Breast epithelium (tissue), 4 donors: ENCODE data around the gene GRPR. TPM values are rescaled to one million over a fixed set of nuclear protein-coding genes. Genes with fewer than 3 reads are reported as not detected.
"Not testable (repeated sequence)": the region's sequence is repeated elsewhere in the genome, so short reads cannot be mapped to it uniquely, and the experiment has no call there.

Source experiments
- DNase-seq, 2 donors: peaks; one replicate each; pipeline ENCODE4 v3.0.0-alpha.2; 2019; ENCODE audit warnings: low spot score in 2 of 2
- H3K27ac ChIP-seq, 2 donors: fragments of 200-600 bp; sonication (generic) in 1 of 2; one replicate each; pipeline ENCODE4 v1.5.1; 2016 to 2019; ENCODE audit warnings: mild to moderate bottlenecking in 1 of 2
- H3K27me3 ChIP-seq, 2 donors: fragments of 200-600 bp; sonication (generic) in 1 of 2; one replicate each; pipeline versions ENCODE4 v1.5.1 to v1.6.0; 2017 to 2019; ENCODE audit warnings: control low read depth in 1 of 2, mild to moderate bottlenecking in 1 of 2
- H3K36me3 ChIP-seq: fragments of 200-600 bp; one replicate; pipeline ENCODE4 v1.5.1; 2019
- H3K4me1 ChIP-seq, 2 donors: fragments of 200-600 bp; sonication (generic); one replicate each; pipeline ENCODE4 v1.5.1; 2016 to 2019; ENCODE audit warnings: control low read depth in 1 of 2
- H3K4me3 ChIP-seq, 3 donors: fragments of 200-600 bp; sonication (generic); 1 replicate in 2 of 3; 2 replicates in 1 of 3; pipeline ENCODE4 v1.5.1; 2016 to 2019; ENCODE audit warnings: mild to moderate bottlenecking in 3 of 3, moderate library complexity in 2 of 3
- H3K9me3 ChIP-seq, 2 donors: fragments of 200-600 bp; sonication (generic) in 1 of 2; one replicate each; pipeline ENCODE4 v1.5.1; 2016 to 2019; ENCODE audit warnings: control low read depth in 1 of 2
- CTCF ChIP-seq, 3 donors: fragments of 450-650 bp; IDR thresholded peaks; one replicate each; pipeline ENCODE4 v1.5.1; 2016 to 2017; ENCODE audit warnings: antibody characterized with exemption in 3 of 3, mild to moderate bottlenecking in 3 of 3, moderate library complexity in 3 of 3
- POLR2A ChIP-seq: fragments of 450-650 bp; IDR thresholded peaks from one replicate; pipeline ENCODE4 v1.6.1; 2016; ENCODE audit warnings: antibody characterized with exemption, mild to moderate bottlenecking, moderate library complexity
- POLR2AphosphoS5 ChIP-seq, 3 donors: sonication (generic); formaldehyde crosslinking; IDR thresholded peaks; one replicate each; pipeline ENCODE4 v1.6.1; 2017; ENCODE audit warnings: antibody characterized with exemption in 3 of 3
- intact Hi-C: fragments of 100-400 bp; cut with DNase I; formaldehyde crosslinking; loops from one replicate; pipeline ENCODE4 v1.15.1; 2023; ENCODE audit warnings: low total_unique reads
- total RNA-seq, 3 donors: library from RNA; depleted of rRNA; stranded (reverse); fragments of >200 nt; gene quantifications; one replicate each; pipeline ENCODE4 v1.1.0, GENCODE V29; 2016

Gene GRPR
- total RNA-seq, 3 donors from 2014 or later = 5.3 to 6.2 TPM; not detected in 1

GRCh38 chrX:16172391-16172790 is 49.0 kb downstream of the GRPR start:
- intact Hi-C loops = no loop called here
- no peaks in the 10 kb centered on the region for H3K36me3 ChIP-seq

DNA sequence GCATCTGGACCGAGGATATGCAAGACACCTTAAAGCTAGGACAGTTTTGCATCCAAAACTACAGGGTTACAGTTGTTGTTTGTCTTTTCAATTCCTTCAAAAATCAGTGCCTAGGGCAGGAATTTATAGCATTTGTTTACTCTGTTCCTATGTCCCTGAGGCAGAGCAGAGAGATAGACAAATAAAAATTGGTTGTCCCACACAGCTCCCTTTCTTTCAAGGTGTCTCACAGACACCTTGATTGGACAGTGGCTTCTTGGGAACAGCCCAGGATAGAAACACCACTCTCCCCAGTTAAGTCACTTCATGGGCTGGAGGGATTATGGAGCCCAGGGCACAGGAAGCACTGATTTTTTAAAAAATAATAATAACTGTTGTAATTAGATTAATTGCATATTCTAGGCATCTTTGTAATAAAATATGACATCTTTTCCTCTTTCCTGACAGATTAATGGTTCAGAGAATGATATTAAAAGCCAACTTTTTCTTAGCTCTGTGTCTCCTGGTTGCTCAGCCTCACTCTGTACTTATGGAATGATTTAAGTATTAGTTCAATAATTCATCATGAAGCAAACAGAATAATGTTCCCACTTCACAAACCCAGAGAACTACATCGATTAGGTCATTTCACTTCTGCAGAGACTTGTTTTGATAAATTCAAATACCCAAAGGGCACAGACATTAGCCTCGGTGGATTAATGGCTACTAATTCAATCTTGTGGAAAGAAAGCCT is 52.1 kb downstream of the GRPR start:
- Histone ChIP-seq H3K9me3 (no peaks in the 10 kb centered on the region), H3K27me3 (peaks cover 0 to 15% of the 10 kb centered on the region in 2 donors), H3K27ac (no peak overlapping the region), H3K4me3 (no peak overlapping the region), H3K4me1 (no peaks in the 10 kb centered on the region), H3K36me3 (no peaks in the 10 kb centered on the region)
- DNase-seq = no peak
- intact Hi-C loops = no loop called here
- no peak for TF ChIP-seq POLR2A
- no peak for TF ChIP-seq POLR2AphosphoS5 (IDR thresholded peaks at IDR 0.05)
- TF ChIP-seq CTCF (IDR thresholded peaks at IDR 0.05) = no peak

More at GRCh38 chrX:16172391-16172790, 49.0 kb downstream of the GRPR start:
- Histone ChIP-seq H3K4me3 (no peak overlapping the region), H3K9me3 (no peaks in the 10 kb centered on the region), H3K27ac (no peak overlapping the region), H3K4me1 (no peaks in the 10 kb centered on the region), H3K27me3 (peaks cover 0 to 42% of the 10 kb centered on the region in 2 donors)
- TF ChIP-seq CTCF (IDR thresholded peaks at IDR 0.05) = no peak
- no peak for TF ChIP-seq POLR2AphosphoS5 (IDR thresholded peaks at IDR 0.05)
- TF ChIP-seq POLR2A = no peak
- no peak for DNase-seq

DNA sequence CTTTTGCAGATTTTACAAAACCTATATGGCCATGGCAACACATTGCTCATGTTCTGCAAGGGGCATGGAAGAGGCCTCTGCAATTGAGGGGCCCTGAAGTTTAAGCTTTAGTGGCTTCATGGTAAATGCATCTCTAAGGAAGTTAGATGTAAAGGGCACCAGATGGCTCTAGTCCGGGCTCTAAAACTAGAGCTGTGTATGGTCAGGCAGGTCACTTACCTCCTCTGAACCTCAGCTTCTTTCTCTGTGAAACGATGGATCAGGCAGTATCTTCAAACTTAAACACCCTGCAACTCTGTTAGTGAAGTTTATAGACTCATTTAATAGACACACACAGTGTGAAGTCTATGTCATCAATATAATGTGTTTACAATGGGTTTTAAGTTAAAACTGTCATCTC is 53.9 kb downstream of the GRPR start:
- intact Hi-C loops = no loop called here
- H3K9me3 ChIP-seq = no peaks in the 10 kb centered on the region
- TF ChIP-seq POLR2A (no peak), POLR2AphosphoS5 (IDR thresholded peaks at IDR 0.05) (no peak), CTCF (IDR thresholded peaks at IDR 0.05) (no peak)
- peaks cover 0 to 7% of the 10 kb centered on the region in 2 donors for H3K27me3 ChIP-seq
- no peaks in the 10 kb centered on the region for H3K4me1 ChIP-seq
- H3K4me3 ChIP-seq = no peak overlapping the region
- H3K27ac ChIP-seq = no peak overlapping the region
- no peaks in the 10 kb centered on the region for H3K36me3 ChIP-seq
- DNase-seq = no peak

DNA sequence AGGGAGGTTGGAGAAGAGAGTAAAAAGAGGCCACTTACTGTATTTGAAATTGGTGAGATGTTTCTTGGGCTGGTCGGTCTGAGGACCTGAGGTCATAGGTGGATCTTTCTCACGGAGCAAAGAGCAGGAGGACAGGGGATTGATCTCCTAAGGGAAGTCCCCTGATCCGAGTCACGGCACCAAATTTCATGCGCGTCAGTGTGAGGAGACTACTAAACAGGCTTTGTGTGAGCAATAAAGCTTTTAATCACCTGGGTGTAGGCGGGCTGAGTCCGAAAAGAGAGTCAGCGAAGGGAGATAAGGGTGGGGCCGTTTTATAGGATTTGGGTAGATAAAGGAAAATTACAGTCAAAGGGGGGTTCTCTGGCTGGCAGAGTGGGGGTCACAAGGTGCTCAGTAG is 60.5 kb downstream of the GRPR start:
- H3K36me3 ChIP-seq, intact Hi-C loops, H3K27ac ChIP-seq, H3K4me3 ChIP-seq, H3K4me1 ChIP-seq, H3K9me3 ChIP-seq, DNase-seq: not testable (repeated sequence)
- peaks cover 0 to 21% of the 10 kb centered on the region in 2 donors for H3K27me3 ChIP-seq

- Histone ChIP-seq H3K4me3 (no peak overlapping the region), H3K36me3 (no peaks in the 10 kb centered on the region), H3K27me3 (peaks cover 0 to 21% of the 10 kb centered on the region in 2 donors), H3K27ac (no peak overlapping the region), H3K4me1 (no peaks in the 10 kb centered on the region), H3K9me3 (no peaks in the 10 kb centered on the region)
- TF ChIP-seq CTCF (IDR thresholded peaks at IDR 0.05) = no peak
- TF ChIP-seq POLR2A = no peak
- no peak for TF ChIP-seq POLR2AphosphoS5 (IDR thresholded peaks at IDR 0.05)
- no peak for DNase-seq
- intact Hi-C loops = no loop called here
Observed at GRCh38 chrX:16185725-16186136, 62.4 kb downstream of the GRPR start.
